Activated CD8-positive, alpha-beta memory T cell treated with anti-CD3 and anti-CD28 coated beads, Interleukin-2, amount 50 U/mL, for 1 hour (primary cell): Measurements from ENCODE around the gene TSFM.

Experiments used
- DNase-seq: peaks from one replicate; pipeline ENCODE4 v3.0.0-alpha.2; 2020; ENCODE audit errors: extremely low read depth

The TSFM gene

DNA sequence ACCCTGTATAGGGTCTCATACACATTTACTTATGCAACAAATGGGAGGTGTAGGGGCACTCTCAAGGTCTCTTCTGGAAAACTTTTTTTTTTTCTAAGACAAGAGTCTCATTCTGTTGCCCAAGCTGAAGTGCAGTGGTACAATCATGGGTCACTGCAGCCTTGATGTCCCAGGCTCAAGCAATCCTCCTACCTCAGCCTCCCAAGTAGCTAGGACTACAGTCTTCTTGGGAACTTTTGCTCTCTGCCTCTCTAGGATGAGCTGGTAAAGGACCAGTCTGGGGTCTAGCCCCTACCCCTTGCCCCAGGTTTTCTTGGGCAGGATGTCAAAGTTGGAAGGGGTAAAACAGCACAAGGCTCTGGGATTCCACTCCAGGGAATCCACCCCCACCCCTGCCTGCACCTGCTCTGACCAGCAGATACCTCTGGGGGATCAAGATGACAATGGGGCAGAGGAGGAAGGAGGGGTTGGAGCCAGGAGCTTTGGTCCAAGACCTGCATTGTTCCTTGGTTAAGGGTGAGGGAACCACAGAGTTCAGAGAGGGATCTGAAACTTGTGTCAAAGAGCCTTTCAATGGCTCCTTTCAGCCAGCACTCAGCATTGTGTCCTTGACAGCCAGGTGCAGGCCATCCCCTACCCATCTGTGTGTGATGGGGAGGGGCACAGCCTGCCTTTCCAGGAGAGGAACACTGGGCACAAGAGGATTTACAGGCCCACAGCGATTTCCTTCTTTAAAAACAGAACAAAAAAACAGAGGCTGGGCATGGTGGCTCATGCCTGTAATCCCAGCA is 51.7 kb downstream of the TSFM start:
- no peak for DNase-seq

DNA sequence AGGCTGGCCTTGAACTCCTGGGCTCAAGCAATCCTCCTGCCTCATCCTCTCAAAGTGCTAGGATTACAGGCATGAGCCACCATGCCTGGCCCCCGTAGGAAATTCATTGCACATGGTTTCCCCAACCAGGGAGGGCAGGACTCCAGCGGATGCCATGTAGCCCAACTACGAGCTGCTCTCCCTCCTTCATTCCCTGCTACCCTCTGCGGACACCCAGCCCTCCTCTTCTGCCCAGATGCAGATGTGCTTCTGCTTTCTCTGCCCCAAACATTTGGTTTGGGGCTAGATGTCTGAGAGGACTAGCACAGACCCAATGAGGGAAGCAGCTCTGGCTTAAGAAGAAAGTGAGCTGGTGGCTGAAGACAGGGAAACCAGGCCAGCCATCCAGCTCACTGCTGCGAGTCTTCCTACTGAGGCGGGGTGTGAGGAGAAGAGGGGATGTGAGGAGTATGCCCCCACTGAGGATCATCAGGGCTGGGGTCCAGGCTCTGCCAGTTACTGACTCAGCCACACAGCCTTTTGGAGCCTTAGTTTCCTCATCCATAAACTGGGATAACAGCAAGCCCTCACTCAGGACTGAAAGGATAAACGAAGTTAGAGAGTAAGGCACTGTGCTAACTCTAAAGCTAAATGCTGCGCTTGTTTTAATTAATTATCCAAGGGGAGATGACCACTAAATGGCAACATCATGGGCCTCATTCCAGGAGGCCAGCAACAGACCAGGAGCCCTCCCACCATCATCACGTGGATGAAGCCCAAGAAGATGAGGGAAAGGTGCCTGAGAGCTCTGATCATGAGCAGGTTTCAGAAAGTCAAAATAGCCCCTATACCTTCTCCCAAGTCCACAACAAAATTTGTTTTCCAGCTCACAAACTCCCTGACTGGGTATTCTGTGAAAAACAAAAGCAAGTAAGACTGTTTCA is 53.0 kb downstream of the TSFM start:
- DNase-seq = no peak

DNA sequence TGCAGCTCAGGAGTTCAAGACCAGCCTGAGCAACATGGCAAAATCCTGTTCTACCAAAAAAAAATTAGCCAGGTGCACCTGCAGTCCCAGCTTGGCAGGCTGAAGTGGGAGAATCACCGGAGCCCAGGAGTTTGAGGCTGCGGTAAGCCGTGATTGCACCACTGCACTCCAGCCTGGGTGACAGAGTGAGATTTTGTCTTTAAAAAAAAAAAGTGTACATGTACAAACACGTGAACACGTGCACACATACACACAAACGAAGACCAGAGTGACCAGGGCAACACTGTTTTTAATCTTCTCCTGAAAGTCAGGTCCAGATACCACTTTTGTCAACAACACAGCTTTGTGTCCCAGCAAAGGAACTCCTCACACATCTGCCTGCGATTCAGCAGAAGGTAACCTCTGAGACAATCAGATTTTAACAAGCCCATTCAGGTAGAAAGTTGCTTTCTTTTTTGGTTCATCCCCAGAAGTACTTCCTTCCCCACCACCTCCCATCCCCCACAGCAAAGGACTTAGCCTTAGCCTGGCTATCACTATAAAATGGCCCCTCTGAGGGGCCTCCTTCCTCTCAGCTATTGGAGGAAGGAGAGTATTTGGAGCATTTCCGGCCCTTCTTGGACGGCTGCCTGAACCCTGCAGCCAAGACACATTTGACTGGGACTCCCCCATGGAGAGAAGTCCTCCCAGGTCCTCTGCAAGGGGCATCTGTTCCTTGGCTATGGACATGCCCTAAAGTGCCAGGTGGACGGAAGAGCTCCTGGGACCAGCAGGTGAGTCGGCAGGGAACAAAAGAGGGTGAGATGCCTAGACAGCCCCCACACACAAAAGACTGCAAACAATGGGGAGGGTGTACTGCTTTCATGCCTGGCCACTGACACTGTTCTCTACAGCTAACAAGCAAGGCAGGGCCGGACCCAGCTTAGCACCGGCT is 54.1 kb downstream of the TSFM start:
- DNase-seq = no peak

DNA sequence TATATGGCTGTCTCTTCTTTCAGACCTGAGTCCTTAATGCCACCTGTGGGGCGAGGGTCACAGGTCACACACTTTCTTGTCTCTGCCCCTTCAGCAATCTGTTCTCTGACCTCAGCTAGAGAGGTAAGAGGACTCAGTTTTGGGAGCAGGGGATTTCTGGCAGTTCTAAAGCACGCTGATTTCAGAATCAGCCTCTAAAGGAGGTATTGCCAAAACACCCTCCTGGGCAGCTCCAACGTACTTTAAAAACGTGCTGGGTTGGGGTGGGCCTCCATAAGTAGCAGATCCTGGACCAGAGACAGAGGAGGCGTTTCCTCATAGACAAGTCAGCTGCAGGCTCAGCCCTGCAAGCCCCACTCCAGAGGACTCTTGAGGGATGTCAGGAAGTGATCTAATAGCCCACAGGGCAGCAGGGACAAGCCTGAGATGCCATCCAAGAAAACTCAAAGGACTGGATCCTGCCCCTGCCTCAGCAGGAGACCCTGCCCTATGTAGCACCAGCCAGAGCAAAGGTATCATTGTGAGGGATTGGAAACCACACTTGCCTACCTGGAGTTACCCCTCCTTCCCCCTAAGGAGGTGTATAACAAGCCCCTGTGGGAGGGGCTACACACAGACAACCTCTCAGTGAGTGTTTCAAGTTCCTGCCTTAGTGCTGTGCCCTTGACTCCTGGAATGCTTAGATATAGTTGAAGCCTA is 55.4 kb downstream of the TSFM start:
- DNase-seq = no peak

DNA sequence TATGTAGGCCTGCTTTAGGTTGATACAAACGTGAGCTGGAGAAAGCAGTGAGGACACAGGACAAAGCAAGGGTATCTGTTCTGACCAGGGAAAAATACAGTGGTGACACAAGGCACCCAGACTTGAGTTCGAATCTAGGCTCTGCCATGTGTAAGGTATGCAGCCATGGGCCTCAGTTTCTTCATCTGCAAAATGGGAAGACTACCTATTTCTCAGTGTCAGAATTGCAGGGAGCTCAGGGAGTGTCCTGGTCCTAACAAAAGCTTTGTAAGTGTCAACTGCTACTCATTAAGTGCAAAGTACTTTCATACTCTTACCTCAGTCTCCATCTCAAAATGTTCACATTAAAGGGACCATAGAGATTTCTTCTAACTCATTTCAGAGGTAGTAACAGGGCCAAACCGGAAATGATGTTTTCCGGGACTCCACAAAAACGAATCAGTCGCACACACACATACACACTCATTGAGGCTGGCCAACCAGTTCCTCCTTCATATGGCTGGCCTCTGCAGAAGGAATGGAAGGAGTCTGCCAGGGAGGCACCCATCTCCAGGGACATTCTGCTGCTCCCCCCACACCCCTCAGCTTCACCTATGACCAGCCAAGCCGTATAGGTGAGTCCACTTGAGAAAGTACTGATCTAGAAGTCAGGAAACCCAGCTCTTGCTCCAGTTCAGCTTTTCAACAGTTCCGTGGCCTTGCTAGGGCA is 56.2 kb downstream of the TSFM start:
- DNase-seq = no peak

DNA sequence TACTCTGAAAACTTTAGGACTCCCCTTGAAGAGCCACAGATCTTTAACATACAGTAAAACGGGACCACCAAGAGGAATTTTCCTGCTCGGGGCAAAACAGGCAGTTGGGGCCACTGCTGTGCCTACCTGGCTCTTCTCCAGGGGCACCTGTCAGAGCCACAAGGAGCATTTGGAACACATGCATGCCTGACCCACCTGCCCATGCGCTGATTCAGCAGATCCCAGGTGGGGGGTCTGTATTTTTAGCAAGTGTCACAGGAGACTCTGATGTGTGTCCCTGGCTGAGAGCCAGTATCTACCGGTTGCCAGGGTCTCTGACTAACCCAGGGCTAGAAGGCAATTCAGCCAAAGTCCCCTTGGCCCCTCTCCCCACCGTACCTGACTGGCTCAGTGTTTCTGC is 57.4 kb downstream of the TSFM start:
- DNase-seq = no peak

DNA sequence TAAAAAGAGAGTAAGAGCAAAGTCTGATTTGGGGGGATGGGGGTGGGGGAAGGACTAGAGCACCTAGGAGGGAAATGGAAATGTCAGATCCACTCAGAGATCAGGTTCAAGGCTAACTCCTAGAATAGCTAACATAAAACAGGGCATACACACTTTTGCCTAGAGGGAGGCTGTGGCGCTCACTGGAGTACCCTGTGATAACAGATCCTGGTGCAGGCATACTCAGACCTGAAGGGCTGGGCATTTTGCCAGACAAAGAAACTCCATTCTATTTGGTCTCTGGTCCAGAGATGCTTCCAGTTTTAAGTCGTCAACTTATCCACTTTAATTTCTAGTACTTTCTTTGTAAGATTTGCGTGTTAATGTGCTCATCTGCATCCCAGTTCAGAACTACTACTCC is 58.1 kb downstream of the TSFM start:
- DNase-seq = no peak

DNA sequence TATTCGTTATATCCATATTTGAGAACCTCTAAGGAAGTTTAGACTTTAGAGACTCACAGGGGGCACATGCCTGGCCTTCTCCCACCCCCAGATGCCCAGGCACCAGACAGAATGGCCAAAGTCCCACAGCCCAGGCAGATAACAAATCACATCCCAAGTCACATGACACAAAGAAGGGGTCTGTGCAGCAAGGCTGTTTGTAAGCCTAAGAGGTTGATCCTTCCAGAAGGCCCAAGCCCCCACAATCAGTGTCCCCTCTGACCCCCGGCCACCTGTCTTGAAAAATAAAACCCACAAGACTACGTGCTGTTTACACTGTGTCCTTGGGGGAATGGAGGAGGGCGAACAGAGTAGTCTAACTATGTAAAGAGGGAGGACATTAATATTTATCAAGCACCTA is 58.9 kb downstream of the TSFM start:
- no peak for DNase-seq

DNA sequence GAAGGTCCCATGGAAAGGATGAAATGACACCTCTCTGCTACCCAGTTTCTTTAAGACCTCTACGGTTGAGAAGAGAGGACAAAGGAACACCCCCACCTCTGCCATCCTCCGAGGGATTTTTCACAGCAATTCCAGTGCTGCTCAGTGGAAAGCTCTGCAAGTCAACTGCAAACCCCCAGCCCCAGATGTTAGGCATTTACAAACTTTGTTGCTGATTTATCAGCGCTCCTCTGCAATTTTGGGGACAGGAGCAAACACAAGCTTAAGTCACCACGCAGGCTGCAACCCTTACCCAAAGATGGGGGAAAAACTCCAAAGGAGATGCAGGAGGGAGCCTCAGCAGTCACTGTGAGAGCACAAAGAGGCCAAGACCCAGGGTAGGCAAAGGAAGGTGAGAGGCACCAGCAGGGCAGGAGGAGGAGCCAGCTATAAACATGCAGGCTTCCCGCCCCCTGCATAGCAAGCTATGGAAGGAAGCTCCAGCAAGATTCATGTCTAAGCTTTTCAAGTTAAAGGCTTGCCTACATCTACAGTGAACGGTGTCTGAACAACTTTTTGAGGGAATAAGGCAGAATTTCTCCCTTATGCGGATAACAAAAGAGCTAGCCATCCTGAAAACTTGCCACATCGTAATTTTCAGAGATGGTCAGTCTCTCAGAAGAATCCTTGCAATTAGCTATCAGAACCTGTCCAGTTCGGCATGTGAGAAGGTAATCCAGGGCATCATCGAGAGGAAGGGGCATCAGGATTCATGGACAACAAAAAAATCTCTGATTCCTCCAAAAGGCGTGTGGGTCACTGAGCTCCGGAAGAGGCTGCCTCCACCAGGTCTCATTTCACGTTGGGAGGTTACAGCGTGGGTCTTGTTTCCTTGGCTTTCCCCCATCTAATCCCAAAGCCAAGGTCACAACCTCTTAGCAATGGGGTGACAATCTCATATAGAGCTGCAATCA is 60.0 kb downstream of the TSFM start:
- DNase-seq = no peak

DNA sequence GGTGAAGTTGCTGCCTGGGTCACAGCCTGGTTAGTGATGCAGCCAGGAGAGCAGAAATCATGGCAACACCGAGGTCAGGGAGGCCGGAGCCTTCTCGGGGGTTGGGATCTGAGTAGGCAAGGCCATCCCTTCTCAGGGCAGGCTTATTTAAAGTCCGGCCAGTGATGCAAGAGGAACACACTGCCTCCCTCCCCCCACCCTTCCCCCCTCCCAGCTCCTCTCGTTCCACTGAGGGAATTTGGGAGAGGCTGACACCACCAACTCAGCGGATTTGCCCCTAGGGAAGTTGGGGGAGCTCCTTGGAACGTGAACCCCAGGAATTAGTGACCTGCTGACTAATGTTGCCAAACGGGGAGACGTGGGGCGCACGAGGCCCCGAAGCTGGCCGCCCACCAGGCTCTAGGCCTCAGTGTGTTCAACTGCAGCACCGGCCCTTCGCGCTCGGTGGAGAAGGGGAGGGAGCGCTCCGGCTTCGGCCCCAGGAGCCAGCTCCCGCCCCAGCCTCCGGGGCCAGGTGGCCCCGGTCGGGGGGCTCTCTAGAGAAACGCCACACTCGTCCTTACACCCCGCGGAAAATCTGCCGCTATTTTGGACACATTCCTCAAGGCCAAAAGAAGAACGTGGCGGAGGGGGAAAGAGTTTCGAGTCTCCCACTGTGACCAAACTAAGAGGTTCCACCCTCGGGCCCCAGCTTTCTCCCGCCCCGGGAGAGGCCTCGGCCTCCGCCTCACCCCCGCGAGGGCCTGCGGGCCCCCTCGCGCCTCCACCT is 62.3 kb downstream of the TSFM start:
- no peak for DNase-seq

DNA sequence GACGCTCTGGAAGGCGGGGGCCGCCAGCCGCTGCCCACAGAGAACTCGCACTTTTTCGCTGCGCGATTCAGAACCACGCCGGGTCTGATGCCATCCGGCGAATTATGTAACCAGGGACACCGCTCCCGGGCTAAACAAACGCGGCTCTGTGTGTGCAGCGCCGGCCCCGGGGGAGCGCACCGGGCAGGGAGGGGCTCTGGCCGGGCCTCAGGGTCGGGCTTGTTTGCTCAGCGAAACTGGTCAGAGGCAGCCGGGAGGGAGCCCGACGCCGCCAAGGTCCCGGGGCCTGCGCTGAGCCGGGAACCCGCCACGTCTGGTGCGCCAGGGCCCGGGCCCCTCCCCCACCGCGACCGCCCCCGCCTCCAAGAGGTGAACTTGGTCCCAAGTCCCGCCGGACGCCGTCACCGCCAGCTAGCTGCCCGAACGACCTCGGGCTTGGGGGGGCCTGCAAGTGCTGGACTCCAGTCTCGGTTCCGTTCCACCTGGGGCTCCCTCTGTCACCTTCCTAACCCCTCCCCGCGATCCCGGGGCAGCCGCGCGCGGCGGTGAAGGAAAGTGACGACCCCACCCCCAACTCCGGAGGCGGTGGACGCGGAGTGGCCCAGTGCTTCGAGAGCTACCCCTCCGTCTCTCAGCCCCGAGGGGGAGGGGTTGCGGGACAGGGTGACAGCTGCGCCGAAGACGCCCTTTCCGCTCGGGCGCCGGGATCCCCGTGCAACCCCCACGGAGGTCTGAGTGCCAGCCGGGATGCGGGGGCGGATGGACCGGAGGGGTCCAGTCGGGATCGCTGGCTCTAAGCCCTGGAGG is 63.1 kb downstream of the TSFM start:
- DNase-seq = no peak

DNA sequence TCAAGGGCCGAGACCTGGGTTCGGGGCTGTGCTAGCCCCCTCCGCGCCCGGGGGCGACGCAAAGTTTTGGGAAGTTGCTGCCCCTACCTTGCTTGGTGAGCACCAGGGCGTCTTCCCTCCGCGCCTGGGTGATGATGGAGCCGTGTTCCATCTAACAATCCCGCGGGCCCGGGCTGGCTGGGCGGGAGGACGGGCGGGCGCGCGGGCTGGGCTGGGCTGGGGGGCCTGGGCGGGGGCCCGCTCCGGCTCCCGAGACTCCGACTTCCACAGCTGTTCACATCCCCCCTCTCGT is 63.6 kb downstream of the TSFM start:
- no peak for DNase-seq

DNA sequence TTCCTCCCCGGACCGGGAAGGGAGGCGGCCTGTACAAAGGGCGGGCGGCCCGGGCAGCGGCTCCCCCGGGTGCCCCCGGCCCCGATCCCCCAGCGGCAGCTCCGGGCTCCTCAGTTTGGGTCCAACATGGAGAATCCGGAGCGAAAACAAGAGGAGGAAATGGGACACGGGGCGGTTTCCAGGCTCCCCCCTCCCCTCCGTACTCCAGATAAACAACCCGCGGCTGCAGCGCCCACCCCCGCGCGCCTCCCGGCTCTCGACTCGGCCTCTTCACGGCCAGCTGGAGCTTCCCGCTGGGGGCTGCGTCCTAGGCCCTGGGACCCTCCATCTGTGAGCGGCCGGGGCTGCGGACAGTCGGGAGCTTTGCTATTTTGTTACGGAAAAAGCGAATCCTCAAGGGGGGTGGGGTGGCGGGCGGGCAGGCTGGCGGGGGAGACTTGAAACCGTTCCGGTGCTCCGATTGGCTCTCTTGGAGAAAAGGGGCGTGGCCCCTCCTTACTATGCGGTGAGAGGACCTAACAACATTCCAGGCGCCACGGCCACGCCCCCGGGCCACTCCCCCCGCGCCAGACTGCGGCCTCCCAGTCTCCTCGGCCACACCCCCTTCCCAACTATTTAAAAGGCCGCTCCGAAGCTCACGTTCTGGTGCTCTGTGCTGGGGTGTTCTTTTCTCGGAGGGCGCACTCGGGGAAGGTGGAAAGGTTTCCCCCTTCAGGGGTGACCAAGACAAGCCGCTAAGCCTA is 64.2 kb downstream of the TSFM start, which contains the start of gene CTDSP2:
TSS of gene CTDSP2 (minus strand) at position 153 of the 743 bp plus-strand sequence. CDS start 294 bp downstream, outside the sequence.
- peak; percentile 71 for DNase-seq
